ENCODE data around the gene OCIAD1.
"Not testable (repeated sequence)": the region's sequence is repeated elsewhere in the genome, so short reads cannot be mapped to it uniquely, and the experiment has no call there.

Gene OCIAD1

DNA sequence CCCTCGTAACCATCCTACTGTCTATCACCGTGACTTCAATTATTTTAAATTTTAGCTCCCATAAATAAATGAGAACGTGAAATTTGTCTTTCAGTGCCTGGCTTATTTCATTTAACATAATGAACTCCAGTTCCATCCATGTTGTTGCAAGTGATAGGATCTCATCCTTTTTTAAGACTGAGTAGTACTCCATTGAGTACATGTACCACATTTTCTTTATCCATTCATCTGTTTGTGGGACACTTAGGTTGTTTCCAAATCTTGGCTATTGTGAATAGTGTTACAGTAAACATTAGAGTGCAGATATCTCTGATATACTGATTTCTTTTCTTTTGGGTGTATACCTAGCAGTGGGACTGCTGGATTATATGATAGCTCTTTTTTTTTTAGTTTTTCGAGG is 32.8 kb downstream of the OCIAD1 start:
- TF ChIP-seq, protein P1, sequence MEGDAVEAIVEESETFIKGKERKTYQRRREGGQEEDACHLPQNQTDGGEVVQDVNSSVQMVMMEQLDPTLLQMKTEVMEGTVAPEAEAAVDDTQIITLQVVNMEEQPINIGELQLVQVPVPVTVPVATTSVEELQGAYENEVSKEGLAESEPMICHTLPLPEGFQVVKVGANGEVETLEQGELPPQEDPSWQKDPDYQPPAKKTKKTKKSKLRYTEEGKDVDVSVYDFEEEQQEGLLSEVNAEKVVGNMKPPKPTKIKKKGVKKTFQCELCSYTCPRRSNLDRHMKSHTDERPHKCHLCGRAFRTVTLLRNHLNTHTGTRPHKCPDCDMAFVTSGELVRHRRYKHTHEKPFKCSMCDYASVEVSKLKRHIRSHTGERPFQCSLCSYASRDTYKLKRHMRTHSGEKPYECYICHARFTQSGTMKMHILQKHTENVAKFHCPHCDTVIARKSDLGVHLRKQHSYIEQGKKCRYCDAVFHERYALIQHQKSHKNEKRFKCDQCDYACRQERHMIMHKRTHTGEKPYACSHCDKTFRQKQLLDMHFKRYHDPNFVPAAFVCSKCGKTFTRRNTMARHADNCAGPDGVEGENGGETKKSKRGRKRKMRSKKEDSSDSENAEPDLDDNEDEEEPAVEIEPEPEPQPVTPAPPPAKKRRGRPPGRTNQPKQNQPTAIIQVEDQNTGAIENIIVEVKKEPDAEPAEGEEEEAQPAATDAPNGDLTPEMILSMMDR (IDR thresholded peaks at IDR 0.05; ENCODE audit: low read depth, low read length, missing control alignments) = no peak
- H3K27ac ChIP-seq = no peak overlapping the region
- DNase-seq = no peak
- no peak overlapping the region for H3K4me3 ChIP-seq (ENCODE audit: low read depth, low read length)
- in situ Hi-C loops (cut with HindIII; ENCODE audit: low pct_ligation_motif_present, low sequenced_read_pairs) = no loop called here
- H3K36me3 ChIP-seq (replicated peaks) = peaks cover 3% of the 10 kb centered on the region
- no peaks in the 10 kb centered on the region for H3K27me3 ChIP-seq (replicated peaks)

DNA sequence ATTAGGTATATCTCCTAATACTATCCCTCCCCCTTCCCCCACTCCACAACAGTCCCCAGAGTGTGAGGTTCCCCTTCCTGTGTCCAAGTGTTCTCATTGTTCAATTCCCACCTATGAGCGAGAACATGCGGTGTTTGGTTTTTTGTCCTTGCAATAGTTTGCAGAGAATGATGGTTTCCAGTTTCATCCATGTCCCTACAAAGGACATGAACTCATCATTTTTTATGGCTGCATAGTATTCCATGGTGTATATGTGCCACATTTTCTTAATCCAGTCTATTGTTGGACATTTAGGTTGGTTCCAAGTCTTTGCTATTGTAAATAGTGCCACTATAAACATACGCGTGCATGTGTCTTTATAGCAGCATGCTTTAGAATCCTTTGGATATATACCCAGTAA is 33.8 kb downstream of the OCIAD1 start:
- DNase-seq; H3K27ac ChIP-seq; in situ Hi-C loops (cut with HindIII; ENCODE audit: low pct_ligation_motif_present, low sequenced_read_pairs); H3K27me3 ChIP-seq (replicated peaks); H3K36me3 ChIP-seq (replicated peaks); H3K4me3 ChIP-seq (ENCODE audit: low read depth, low read length): not testable (repeated sequence)

DNA sequence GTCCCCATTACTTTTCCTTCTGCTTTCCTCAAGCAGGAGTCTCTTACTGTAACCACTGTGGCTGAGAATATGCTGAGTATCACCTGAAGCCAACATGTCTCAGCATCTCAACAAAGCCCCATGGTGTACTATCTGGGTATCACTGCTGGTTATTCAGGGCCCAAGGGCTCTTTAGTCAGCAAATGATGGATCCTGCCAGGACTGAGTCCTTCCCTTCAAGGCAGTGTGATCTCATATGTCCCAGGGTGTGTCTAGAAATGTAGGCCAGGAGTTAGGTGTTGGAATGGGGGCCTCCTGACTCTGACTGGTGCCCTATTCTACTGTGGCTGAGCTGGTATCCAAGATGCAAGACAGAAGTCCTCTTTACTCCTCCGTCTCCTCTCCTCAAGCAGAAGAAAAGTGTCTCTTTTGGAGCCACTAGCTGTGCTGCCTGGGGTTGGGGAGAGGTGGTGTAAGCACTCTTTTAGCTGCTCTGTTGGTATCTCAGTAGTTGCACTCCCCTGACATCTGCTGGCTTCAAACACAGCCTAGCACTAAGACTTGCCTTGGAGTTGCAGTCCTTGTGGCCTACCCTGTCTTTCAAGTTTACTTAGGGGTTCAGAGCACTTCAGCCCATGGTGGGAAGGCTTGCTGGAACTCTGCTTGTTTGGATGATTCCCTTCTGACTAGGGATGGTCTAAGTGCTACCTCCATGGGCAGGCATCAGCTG is 47.1 kb downstream of the OCIAD1 start:
- no peaks in the 10 kb centered on the region for H3K36me3 ChIP-seq (replicated peaks)
- in situ Hi-C loops (cut with HindIII; ENCODE audit: low pct_ligation_motif_present, low sequenced_read_pairs) = no loop called here
- H3K4me3 ChIP-seq (ENCODE audit: low read depth, low read length) = no peak overlapping the region
- DNase-seq = no peak
- TF ChIP-seq, protein P1 (IDR thresholded peaks at IDR 0.05; ENCODE audit: low read depth, low read length, missing control alignments) = no peak
- H3K27me3 ChIP-seq (replicated peaks) = no peaks in the 10 kb centered on the region
- H3K27ac ChIP-seq = no peak overlapping the region

DNA sequence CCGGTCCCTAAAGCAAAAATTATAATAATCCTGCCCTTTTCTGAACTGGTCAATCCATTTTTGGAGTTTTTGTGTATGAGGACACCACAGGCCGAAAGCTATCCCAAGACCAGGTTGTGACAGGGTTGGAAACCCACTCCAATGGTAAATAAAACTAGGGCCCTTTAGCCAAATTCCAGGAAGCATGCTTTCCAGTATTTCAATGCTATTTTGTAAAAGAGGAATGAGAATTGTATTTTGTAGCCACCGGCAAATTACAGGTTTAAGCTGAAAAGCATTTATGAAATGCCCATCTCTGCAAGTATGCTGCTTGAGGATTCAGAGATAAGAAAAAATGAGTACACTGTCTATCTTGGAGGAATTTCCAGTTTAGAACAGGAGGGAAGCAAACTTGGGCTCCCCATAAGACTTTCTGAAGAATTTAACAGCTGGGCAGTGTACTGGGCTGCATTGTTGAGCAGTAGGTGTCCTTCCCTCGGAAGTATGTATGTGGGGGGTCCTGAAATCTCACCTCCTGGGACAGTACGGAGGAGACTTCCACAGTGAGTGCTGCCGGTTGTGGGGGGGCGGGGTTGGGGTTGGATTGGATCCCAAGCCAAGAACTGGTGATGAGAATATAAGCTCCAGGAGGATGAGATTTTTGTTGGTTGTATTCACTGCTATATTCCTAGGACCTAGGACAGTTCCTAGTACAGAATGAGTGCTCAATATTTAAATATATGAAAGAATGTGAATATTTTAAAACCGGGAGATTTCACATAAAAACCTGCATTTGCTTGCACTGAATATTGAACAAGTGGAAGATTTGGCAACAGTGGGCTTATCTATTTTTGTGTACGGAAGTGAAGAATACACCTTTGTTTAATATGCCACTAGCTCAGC is 48.9 kb downstream of the OCIAD1 start:
- in situ Hi-C loops (cut with HindIII; ENCODE audit: low pct_ligation_motif_present, low sequenced_read_pairs) = no loop called here
- DNase-seq = no peak
- TF ChIP-seq, protein P1 (IDR thresholded peaks at IDR 0.05; ENCODE audit: low read depth, low read length, missing control alignments) = no peak
- no peak overlapping the region for H3K4me3 ChIP-seq (ENCODE audit: low read depth, low read length)
- no peaks in the 10 kb centered on the region for H3K27me3 ChIP-seq (replicated peaks)
- H3K36me3 ChIP-seq (replicated peaks) = no peaks in the 10 kb centered on the region
- no peak overlapping the region for H3K27ac ChIP-seq

DNA sequence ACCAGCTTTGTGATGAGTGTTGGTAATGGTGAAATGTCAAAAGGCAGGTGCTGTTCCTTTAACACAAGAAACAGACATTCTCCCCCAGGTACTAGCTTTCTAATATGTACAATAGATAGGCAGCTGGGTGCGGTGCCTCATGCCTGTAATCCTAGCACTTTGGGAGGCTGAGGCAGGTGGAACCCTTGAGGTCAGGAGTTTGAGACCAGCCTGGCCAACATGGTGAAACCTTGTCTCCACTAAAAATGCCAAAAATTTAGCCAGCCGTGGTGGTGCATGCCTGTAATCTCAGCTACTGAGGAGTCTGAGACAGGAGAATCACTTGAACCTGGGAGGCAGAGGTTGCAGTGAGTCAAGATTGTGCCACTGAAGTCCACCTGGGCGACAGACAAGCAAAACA is 50.8 kb downstream of the OCIAD1 start:
- H3K4me3 ChIP-seq (ENCODE audit: low read depth, low read length); H3K36me3 ChIP-seq (replicated peaks); DNase-seq; H3K27ac ChIP-seq; H3K27me3 ChIP-seq (replicated peaks); in situ Hi-C loops (cut with HindIII; ENCODE audit: low pct_ligation_motif_present, low sequenced_read_pairs): not testable (repeated sequence)

DNA sequence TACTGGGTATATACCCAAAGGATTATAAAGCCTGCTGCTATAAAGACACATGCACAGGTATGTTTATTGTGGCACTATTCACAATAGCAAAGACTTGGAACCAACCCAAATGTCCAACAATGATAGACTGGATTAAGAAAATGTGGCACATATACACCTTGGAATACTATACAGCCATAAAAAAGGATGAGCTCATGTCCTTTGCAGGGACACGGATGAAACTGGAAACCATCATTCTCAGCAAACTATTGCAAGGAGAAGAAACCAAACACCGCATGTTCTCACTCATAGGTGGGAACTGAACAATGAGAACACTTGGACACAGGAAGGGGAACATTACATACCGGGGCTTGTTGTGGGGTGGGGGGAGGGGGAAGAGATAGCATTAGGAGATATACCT is 58.9 kb downstream of the OCIAD1 start:
- DNase-seq; H3K27ac ChIP-seq; in situ Hi-C loops (cut with HindIII; ENCODE audit: low pct_ligation_motif_present, low sequenced_read_pairs); H3K36me3 ChIP-seq (replicated peaks); H3K27me3 ChIP-seq (replicated peaks); H3K4me3 ChIP-seq (ENCODE audit: low read depth, low read length): not testable (repeated sequence)

DNA sequence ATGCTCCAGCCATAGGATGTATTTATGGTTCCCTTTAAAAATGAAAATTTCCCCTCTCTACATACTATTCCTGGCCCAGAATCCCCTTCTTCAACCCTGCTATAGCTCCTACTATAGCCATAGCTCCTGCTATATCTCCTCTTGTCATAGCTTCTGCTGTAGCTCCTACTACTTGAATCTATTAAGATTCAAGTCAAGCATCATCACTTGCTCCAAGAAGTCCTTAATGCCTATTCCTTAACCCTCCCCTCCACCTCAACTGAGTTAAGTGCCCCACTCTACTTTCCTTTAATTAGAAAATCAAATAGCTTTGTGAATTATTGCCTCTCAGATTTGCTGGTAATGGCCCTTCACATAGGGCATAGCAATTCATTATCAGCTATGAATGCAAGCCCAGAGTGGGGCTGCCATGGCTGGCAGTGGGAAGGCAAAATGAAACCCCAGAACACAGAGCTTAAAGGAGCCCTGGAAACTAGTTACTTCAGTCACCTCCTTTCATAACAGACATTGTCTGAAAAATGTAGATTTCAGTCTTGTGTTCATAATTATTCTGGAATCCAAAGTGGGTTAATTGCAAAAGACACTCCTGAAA is 60.2 kb downstream of the OCIAD1 start:
- TF ChIP-seq, protein P1 (IDR thresholded peaks at IDR 0.05; ENCODE audit: low read depth, low read length, missing control alignments) = no peak
- no peaks in the 10 kb centered on the region for H3K27me3 ChIP-seq (replicated peaks)
- H3K36me3 ChIP-seq (replicated peaks) = peaks cover 6% of the 10 kb centered on the region
- H3K27ac ChIP-seq = no peak overlapping the region
- H3K4me3 ChIP-seq (ENCODE audit: low read depth, low read length) = no peak overlapping the region
- no peak for DNase-seq
- in situ Hi-C loops (cut with HindIII; ENCODE audit: low pct_ligation_motif_present, low sequenced_read_pairs) = no loop called here
